ENCODE measurements around the gene OTOP3. TPM values are rescaled to one million over a fixed set of nuclear protein-coding genes. Genes with fewer than 3 reads are reported as not detected.

OTOP3 gene
- total RNA-seq, 1 experiment from 2014 or later: not detected

GRCh38 chr17:74916136-74916850 lies 19.4 kb upstream of the OTOP3 start:
- intact Hi-C loops (cut with micrococcal nuclease): no loop called here
- Mint-ChIP-seq H3K9me3 (ENCODE audit: unreplicated experiment) (no peaks in the 10 kb centered on the region), H3K36me3 (ENCODE audit: insufficient read depth, unreplicated experiment) (no peaks in the 10 kb centered on the region), H3K4me1 (ENCODE audit: insufficient read depth, unreplicated experiment) (no peaks in the 10 kb centered on the region), H3K27me3 (ENCODE audit: insufficient read depth, unreplicated experiment) (peaks cover 8% of the 10 kb centered on the region), H3K4me3 (ENCODE audit: unreplicated experiment) (no peak overlapping the region), H3K27ac (ENCODE audit: low read depth, unreplicated experiment) (no peak overlapping the region)
- no peak for TF ChIP-seq CTCF (IDR thresholded peaks at IDR 0.05; ENCODE audit: unreplicated experiment)
- BruUV-seq (replicated peaks): no TSS peak
- POLR2A ChIA-PET: no interaction called here
- DNase-seq (ENCODE audit: unreplicated experiment): no peak
- CTCF ChIA-PET: interaction anchor here (0.6 to 1.2 kb wide), 2 partner anchors 9 to 42 kb away, joined by 3 read pairs; no protein-coding TSS in a partner anchor

GRCh38 chr17:74916851-74917199 lies 18.9 kb upstream of the OTOP3 start:
- ChIA-PET CTCF (interaction anchor here (0.6 to 1.2 kb wide), 3 partner anchors 9 to 51 kb away, joined by 3 to 4 read pairs (median 3); no protein-coding TSS in a partner anchor), POLR2A (no interaction called here)
- TF ChIP-seq CTCF (IDR thresholded peaks at IDR 0.05; ENCODE audit: unreplicated experiment): no peak
- no TSS peak for BruUV-seq (replicated peaks)
- no peak overlapping the region for H3K4me3 Mint-ChIP-seq (ENCODE audit: unreplicated experiment)
- no peaks in the 10 kb centered on the region for H3K36me3 Mint-ChIP-seq (ENCODE audit: insufficient read depth, unreplicated experiment)
- H3K27me3 Mint-ChIP-seq (ENCODE audit: insufficient read depth, unreplicated experiment): peaks cover 8% of the 10 kb centered on the region
- no peak for DNase-seq (ENCODE audit: unreplicated experiment)
- H3K4me1 Mint-ChIP-seq (ENCODE audit: insufficient read depth, unreplicated experiment): no peaks in the 10 kb centered on the region
- intact Hi-C loops (cut with micrococcal nuclease): no loop called here
- H3K9me3 Mint-ChIP-seq (ENCODE audit: unreplicated experiment): no peaks in the 10 kb centered on the region
- no peak overlapping the region for H3K27ac Mint-ChIP-seq (ENCODE audit: low read depth, unreplicated experiment)

- CTCF ChIA-PET: interaction anchor here (0.7 kb wide), 1 partner anchor 52 kb away, joined by 4 read pairs; no protein-coding TSS in a partner anchor
- H3K36me3 Mint-ChIP-seq (ENCODE audit: insufficient read depth, unreplicated experiment): no peaks in the 10 kb centered on the region
Observed at GRCh38 chr17:74917430-74917829, 18.3 kb upstream of the OTOP3 start.

More at GRCh38 chr17:74917430-74917829, 18.3 kb upstream of the OTOP3 start:
- intact Hi-C loops (cut with micrococcal nuclease): no loop called here
- H3K4me3 Mint-ChIP-seq (ENCODE audit: unreplicated experiment): no peak overlapping the region
- no TSS peak for BruUV-seq (replicated peaks)
- peaks cover 8% of the 10 kb centered on the region for H3K27me3 Mint-ChIP-seq (ENCODE audit: insufficient read depth, unreplicated experiment)
- H3K9me3 Mint-ChIP-seq (ENCODE audit: unreplicated experiment): no peaks in the 10 kb centered on the region
- POLR2A ChIA-PET: interaction anchor here (0.6 kb wide), 1 partner anchor 44 kb away, joined by 3 read pairs; no protein-coding TSS in a partner anchor
- no peak for DNase-seq (ENCODE audit: unreplicated experiment)
- no peak for TF ChIP-seq CTCF (IDR thresholded peaks at IDR 0.05; ENCODE audit: unreplicated experiment)
- H3K4me1 Mint-ChIP-seq (ENCODE audit: insufficient read depth, unreplicated experiment): no peaks in the 10 kb centered on the region
- H3K27ac Mint-ChIP-seq (ENCODE audit: low read depth, unreplicated experiment): no peak overlapping the region
